ENCODE measurements around the gene C2CD2. TPM values are rescaled to one million over a fixed set of nuclear protein-coding genes. Genes with fewer than 3 reads are reported as not detected.

Gene C2CD2
- total RNA-seq, 1 experiment from 2014 or later = 9.2 TPM

DNA sequence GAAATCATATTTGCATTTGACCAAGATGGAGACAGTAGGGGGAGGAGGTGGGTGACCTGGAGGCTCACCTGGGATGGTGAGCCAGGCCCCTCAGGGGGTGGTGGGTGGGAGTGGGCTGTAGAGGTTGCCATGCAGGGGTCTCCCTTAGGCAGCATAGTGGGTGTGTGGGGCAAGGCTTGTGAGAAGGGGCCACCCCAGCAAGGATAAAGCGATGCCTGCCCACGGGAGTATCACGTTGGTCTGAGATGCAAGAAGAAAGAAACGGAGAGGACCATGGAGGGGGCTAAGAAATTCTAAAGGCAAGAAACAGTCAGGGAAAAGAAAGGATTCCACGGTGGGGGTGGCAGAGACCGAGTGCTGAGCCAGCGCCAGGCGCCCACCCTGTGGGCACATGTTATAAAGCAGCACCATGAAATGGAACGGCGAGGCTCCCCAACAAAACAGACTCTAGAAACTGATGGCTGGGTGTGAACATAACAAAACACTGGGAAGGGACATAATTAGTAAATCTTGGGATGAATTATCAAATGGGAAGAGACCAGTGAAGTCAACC lies 11.7 kb upstream of the C2CD2 start:
- Histone ChIP-seq H3K27me3 (replicated peaks; ENCODE audit: insufficient read depth, low read depth, low read length, poor library complexity) (no peaks in the 10 kb centered on the region), H3K9me3 (ENCODE audit: low read depth, low read length, poor library complexity, severe bottlenecking) (no peaks in the 10 kb centered on the region), H3K36me3 (ENCODE audit: insufficient read depth, low read length, poor library complexity, severe bottlenecking) (no peaks in the 10 kb centered on the region), H3K4me1 (ENCODE audit: insufficient read depth, low read length, poor library complexity, severe bottlenecking) (peaks cover 17% of the 10 kb centered on the region), H3K27ac (ENCODE audit: low read depth, low read length, poor library complexity, severe bottlenecking) (no peak overlapping the region), H3K4me3 (ENCODE audit: low read depth, low read length, poor library complexity, severe bottlenecking) (no peak overlapping the region)
- ChIA-PET CTCF (no interaction called here), POLR2A (ENCODE audit: low non-redundant PET) (no interaction called here)
- TF ChIP-seq, protein P1, sequence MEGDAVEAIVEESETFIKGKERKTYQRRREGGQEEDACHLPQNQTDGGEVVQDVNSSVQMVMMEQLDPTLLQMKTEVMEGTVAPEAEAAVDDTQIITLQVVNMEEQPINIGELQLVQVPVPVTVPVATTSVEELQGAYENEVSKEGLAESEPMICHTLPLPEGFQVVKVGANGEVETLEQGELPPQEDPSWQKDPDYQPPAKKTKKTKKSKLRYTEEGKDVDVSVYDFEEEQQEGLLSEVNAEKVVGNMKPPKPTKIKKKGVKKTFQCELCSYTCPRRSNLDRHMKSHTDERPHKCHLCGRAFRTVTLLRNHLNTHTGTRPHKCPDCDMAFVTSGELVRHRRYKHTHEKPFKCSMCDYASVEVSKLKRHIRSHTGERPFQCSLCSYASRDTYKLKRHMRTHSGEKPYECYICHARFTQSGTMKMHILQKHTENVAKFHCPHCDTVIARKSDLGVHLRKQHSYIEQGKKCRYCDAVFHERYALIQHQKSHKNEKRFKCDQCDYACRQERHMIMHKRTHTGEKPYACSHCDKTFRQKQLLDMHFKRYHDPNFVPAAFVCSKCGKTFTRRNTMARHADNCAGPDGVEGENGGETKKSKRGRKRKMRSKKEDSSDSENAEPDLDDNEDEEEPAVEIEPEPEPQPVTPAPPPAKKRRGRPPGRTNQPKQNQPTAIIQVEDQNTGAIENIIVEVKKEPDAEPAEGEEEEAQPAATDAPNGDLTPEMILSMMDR (conservative IDR thresholded peaks at IDR 0.05; ENCODE audit: low read depth, low read length) = no peak
- no peak for TF ChIP-seq EZH2 (IDR thresholded peaks at IDR 0.05; ENCODE audit: borderline replicate concordance, low read depth, low read length, poor library complexity, severe bottlenecking)
- no peak for DNase-seq (ENCODE audit: low spot score)
- no TSS peak for BruUV-seq (replicated peaks)
- intact Hi-C loops (cut with micrococcal nuclease; ENCODE audit: unreplicated experiment) = loop anchor here (5.0 kb wide), 1 partner anchor 42 kb away; no protein-coding TSS in a partner anchor

DNA sequence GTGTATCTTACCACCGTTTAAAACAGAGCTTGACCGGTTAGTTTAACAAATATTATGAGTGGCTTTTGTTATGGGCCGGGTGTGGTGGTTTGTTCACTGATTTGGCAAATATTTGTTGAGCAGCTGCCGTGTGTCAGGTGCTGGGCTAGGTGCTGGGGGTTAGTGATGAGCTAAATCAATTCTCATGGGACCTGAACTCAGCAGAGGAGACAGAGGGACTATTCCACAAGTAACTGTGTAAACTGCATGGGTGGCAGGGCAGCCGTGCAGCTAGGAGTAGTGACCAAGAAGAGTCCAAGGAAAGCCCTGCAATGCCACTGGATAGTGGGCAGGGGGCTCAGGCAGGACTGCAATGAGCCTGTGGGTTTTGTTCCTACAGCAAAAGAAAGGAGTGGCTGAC lies 11.2 kb upstream of the C2CD2 start:
- no peak for TF ChIP-seq EZH2 (IDR thresholded peaks at IDR 0.05; ENCODE audit: borderline replicate concordance, low read depth, low read length, poor library complexity, severe bottlenecking)
- Histone ChIP-seq H3K36me3 (ENCODE audit: insufficient read depth, low read length, poor library complexity, severe bottlenecking) (no peaks in the 10 kb centered on the region), H3K9me3 (ENCODE audit: low read depth, low read length, poor library complexity, severe bottlenecking) (no peaks in the 10 kb centered on the region), H3K27me3 (replicated peaks; ENCODE audit: insufficient read depth, low read depth, low read length, poor library complexity) (no peaks in the 10 kb centered on the region), H3K4me3 (ENCODE audit: low read depth, low read length, poor library complexity, severe bottlenecking) (no peak overlapping the region), H3K4me1 (ENCODE audit: insufficient read depth, low read length, poor library complexity, severe bottlenecking) (peaks cover 17% of the 10 kb centered on the region), H3K27ac (ENCODE audit: low read depth, low read length, poor library complexity, severe bottlenecking) (no peak overlapping the region)
- intact Hi-C loops (cut with micrococcal nuclease; ENCODE audit: unreplicated experiment) = loop anchor here (5.0 kb wide), 1 partner anchor 42 kb away; no protein-coding TSS in a partner anchor
- ChIA-PET CTCF (no interaction called here), POLR2A (ENCODE audit: low non-redundant PET) (no interaction called here)
- no TSS peak for BruUV-seq (replicated peaks)
- no peak for DNase-seq (ENCODE audit: low spot score)

DNA sequence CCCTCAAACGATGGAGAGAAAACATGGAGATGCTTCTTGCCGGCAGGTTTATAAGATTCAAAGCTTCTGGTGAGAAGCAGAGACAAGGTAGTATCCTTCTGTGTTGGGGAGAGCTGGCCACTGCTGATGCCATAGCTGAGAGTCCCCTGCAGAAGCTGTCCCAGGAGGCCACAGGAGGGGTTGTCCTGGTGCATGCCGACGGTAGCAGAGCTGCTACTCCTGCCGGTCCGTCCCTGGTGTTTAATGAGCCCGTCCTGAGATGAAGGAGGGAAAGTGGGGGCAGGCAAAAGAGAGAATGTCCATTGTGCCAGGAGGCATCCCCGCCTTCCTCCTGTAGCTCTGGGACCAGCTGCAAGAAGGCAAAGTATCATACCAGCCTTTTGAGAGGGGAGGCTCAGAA lies 10.4 kb upstream of the C2CD2 start:
- CTCF ChIA-PET = no interaction called here

More for the DNA sequence above, 10.4 kb upstream of the C2CD2 start:
- Histone ChIP-seq H3K4me3 (ENCODE audit: low read depth, low read length, poor library complexity, severe bottlenecking) (no peak overlapping the region), H3K9me3 (ENCODE audit: low read depth, low read length, poor library complexity, severe bottlenecking) (no peaks in the 10 kb centered on the region), H3K27ac (ENCODE audit: low read depth, low read length, poor library complexity, severe bottlenecking) (no peak overlapping the region), H3K36me3 (ENCODE audit: insufficient read depth, low read length, poor library complexity, severe bottlenecking) (no peaks in the 10 kb centered on the region), H3K4me1 (ENCODE audit: insufficient read depth, low read length, poor library complexity, severe bottlenecking) (peaks cover 17% of the 10 kb centered on the region), H3K27me3 (replicated peaks; ENCODE audit: insufficient read depth, low read depth, low read length, poor library complexity) (no peaks in the 10 kb centered on the region)
- no peak for TF ChIP-seq EZH2 (IDR thresholded peaks at IDR 0.05; ENCODE audit: borderline replicate concordance, low read depth, low read length, poor library complexity, severe bottlenecking)
- TF ChIP-seq, protein P1 (conservative IDR thresholded peaks at IDR 0.05; ENCODE audit: low read depth, low read length) = no peak
- POLR2A ChIA-PET (ENCODE audit: low non-redundant PET) = no interaction called here
- no peak for DNase-seq (ENCODE audit: low spot score)
- BruUV-seq (replicated peaks) = no TSS peak
- intact Hi-C loops (cut with micrococcal nuclease; ENCODE audit: unreplicated experiment) = no loop called here
